Caki2 (cell line): Measurements from ENCODE around the gene PTCHD4. TPM values are rescaled to one million over a fixed set of nuclear protein-coding genes. Genes with fewer than 3 reads are reported as not detected.

ENCODE experiments used
- DNase-seq: peaks from one replicate; pipeline ENCODE4 v3.0.0-alpha.2; 2015; ENCODE audit warnings: low read depth
- in situ Hi-C: cut with HindIII; loops from 2 replicates; pipeline ENCODE4 v1.10.0; 2016; ENCODE audit warnings: low sequenced_read_pairs, low pct_unique_long_range_greater_than_20kb, mixed read lengths
- total RNA-seq: library from RNA; depleted of rRNA; stranded (reverse); fragments of >200 nt; shearing (Covaris generic); gene quantifications from 2 replicates; pipeline ENCODE4 v1.2.3, GENCODE V29; 2014; ENCODE audit warnings: low replicate concordance

The PTCHD4 gene
- total RNA-seq, 1 experiment from 2014 or later, result 13.5 TPM

- in situ Hi-C loops, result no loop called here
- DNase-seq, result no peak
Observed at GRCh38 chr6:48068278-48069251, 42.4 kb downstream of the PTCHD4 start.

- in situ Hi-C loops, result no loop called here
- DNase-seq, result no peak
Observed at GRCh38 chr6:48067886-48068277, 43.1 kb downstream of the PTCHD4 start.

- in situ Hi-C loops, result no loop called here
- no peak for DNase-seq
Observed at GRCh38 chr6:48067148-48067712, 43.8 kb downstream of the PTCHD4 start.

- in situ Hi-C loops, result no loop called here
- no peak for DNase-seq
Observed at GRCh38 chr6:48061265-48061990, 49.6 kb downstream of the PTCHD4 start.
